Endometrial microvascular endothelial cells (primary cell): ENCODE measurements around the gene CCR8. TPM values are rescaled to one million over a fixed set of nuclear protein-coding genes. Genes with fewer than 3 reads are reported as not detected.

Source experiments
- in situ Hi-C: cut with HindIII; loops from 2 replicates; pipeline ENCODE4 v1.10.0; 2017; ENCODE audit warnings: low sequenced_read_pairs, low pct_unique_long_range_greater_than_20kb; ENCODE audit errors: inconsistent ontology term
- total RNA-seq: library from RNA; depleted of rRNA; stranded (reverse); fragments of >200 nt; gene quantifications from one replicate; pipeline ENCODE4 v1.2.3, GENCODE V29; 2015; ENCODE audit errors: inconsistent ontology term

CCR8 gene
- not detected for total RNA-seq

GRCh38 chr3:39329493-39329892, at the start of gene CCR8:
Gene CCR8, plus strand, starts transcription at chr3:39329709. Its CDS starts 2,623 bp downstream, at chr3:39332332.
- in situ Hi-C loops, result no loop called here

GRCh38 chr3:39279745-39280517, 49.6 kb upstream of the CCR8 start, which contains the start of gene CX3CR1:
Gene CX3CR1, minus strand, starts transcription at chr3:39280036. Its CDS starts 13,527 bp downstream, at chr3:39266509.
- in situ Hi-C loops, result loop anchor here (25.0 kb wide), 1 partner anchor 143 kb away; no protein-coding TSS in a partner anchor

GRCh38 chr3:39280571-39280970, 48.9 kb upstream of the CCR8 start:
- in situ Hi-C loops, result loop anchor here (25.0 kb wide), 1 partner anchor 143 kb away; no protein-coding TSS in a partner anchor

- in situ Hi-C loops, result loop anchor here (25.0 kb wide), 1 partner anchor 144 kb away; no protein-coding TSS in a partner anchor
Measured at GRCh38 chr3:39281533-39281932, 48.0 kb upstream of the CCR8 start.

GRCh38 chr3:39282057-39282456, 47.5 kb upstream of the CCR8 start:
- in situ Hi-C loops, result loop anchor here (25.0 kb wide), 1 partner anchor 145 kb away; no protein-coding TSS in a partner anchor

GRCh38 chr3:39284457-39284881, 45.0 kb upstream of the CCR8 start:
- in situ Hi-C loops, result loop anchor here (25.0 kb wide), 1 partner anchor 147 kb away; no protein-coding TSS in a partner anchor

GRCh38 chr3:39285332-39285731, 44.2 kb upstream of the CCR8 start:
- in situ Hi-C loops, result loop anchor here (25.0 kb wide), 1 partner anchor 148 kb away; no protein-coding TSS in a partner anchor

GRCh38 chr3:39286771-39287170, 42.7 kb upstream of the CCR8 start:
- in situ Hi-C loops, result loop anchor here (25.0 kb wide), 1 partner anchor 149 kb away; no protein-coding TSS in a partner anchor

GRCh38 chr3:39287216-39288164, 42.0 kb upstream of the CCR8 start:
- in situ Hi-C loops, result loop anchor here (25.0 kb wide), 1 partner anchor 150 kb away; no protein-coding TSS in a partner anchor

- in situ Hi-C loops, result loop anchor here (25.0 kb wide), 1 partner anchor 151 kb away; no protein-coding TSS in a partner anchor
Measured at GRCh38 chr3:39288300-39288808, 41.2 kb upstream of the CCR8 start.

GRCh38 chr3:39289107-39289506, 40.4 kb upstream of the CCR8 start:
- in situ Hi-C loops, result loop anchor here (25.0 kb wide), 1 partner anchor 152 kb away; no protein-coding TSS in a partner anchor

- in situ Hi-C loops, result loop anchor here (25.0 kb wide), 1 partner anchor 153 kb away; no protein-coding TSS in a partner anchor
Measured at GRCh38 chr3:39290255-39290654, 39.3 kb upstream of the CCR8 start.

GRCh38 chr3:39291903-39292329, 37.6 kb upstream of the CCR8 start:
- in situ Hi-C loops, result loop anchor here (25.0 kb wide), 1 partner anchor 155 kb away; no protein-coding TSS in a partner anchor

GRCh38 chr3:39292961-39293360, 36.5 kb upstream of the CCR8 start:
- in situ Hi-C loops, result loop anchor here (25.0 kb wide), 1 partner anchor 156 kb away; no protein-coding TSS in a partner anchor

- in situ Hi-C loops, result loop anchor here (25.0 kb wide), 1 partner anchor 157 kb away; no protein-coding TSS in a partner anchor
Measured at GRCh38 chr3:39294446-39295183, 34.9 kb upstream of the CCR8 start.

- in situ Hi-C loops, result loop anchor here (25.0 kb wide), 1 partner anchor 158 kb away; no protein-coding TSS in a partner anchor
Measured at GRCh38 chr3:39295184-39295775, 34.2 kb upstream of the CCR8 start.
